Measurements from ENCODE around the gene GLUD1.
"Not testable (repeated sequence)": the region's sequence is repeated elsewhere in the genome, so short reads cannot be mapped to it uniquely, and the experiment has no call there.

GRCh38 chr10:87076421-87076820, 18.2 kb downstream of the GLUD1 start:
- not testable (repeated sequence) for TF ChIP-seq ZNF791 (tag by site-specific recombination; IDR thresholded peaks at IDR 0.05); CTCF (tag by site-specific recombination; IDR thresholded peaks at IDR 0.05); KLF1 (tag by site-specific recombination; IDR thresholded peaks at IDR 0.05); ZNF37A (tag by site-specific recombination; IDR thresholded peaks at IDR 0.05); ZSCAN18 (tag by site-specific recombination; IDR thresholded peaks at IDR 0.05); ZNF776 (tag by site-specific recombination; IDR thresholded peaks at IDR 0.05; ENCODE audit: borderline replicate concordance); ZNF354C (tag by site-specific recombination; IDR thresholded peaks at IDR 0.05; ENCODE audit: borderline replicate concordance, low read depth); ZNF404 (tag by site-specific recombination; IDR thresholded peaks at IDR 0.05); ZNF114 (tag by site-specific recombination; IDR thresholded peaks at IDR 0.05); ZBTB1 (tag by site-specific recombination; IDR thresholded peaks at IDR 0.05); ZNF175 (tag by site-specific recombination; IDR thresholded peaks at IDR 0.05); ZBTB49 (tag by site-specific recombination; IDR thresholded peaks at IDR 0.05; ENCODE audit: low read depth)
- TF ChIP-seq, protein P1, sequence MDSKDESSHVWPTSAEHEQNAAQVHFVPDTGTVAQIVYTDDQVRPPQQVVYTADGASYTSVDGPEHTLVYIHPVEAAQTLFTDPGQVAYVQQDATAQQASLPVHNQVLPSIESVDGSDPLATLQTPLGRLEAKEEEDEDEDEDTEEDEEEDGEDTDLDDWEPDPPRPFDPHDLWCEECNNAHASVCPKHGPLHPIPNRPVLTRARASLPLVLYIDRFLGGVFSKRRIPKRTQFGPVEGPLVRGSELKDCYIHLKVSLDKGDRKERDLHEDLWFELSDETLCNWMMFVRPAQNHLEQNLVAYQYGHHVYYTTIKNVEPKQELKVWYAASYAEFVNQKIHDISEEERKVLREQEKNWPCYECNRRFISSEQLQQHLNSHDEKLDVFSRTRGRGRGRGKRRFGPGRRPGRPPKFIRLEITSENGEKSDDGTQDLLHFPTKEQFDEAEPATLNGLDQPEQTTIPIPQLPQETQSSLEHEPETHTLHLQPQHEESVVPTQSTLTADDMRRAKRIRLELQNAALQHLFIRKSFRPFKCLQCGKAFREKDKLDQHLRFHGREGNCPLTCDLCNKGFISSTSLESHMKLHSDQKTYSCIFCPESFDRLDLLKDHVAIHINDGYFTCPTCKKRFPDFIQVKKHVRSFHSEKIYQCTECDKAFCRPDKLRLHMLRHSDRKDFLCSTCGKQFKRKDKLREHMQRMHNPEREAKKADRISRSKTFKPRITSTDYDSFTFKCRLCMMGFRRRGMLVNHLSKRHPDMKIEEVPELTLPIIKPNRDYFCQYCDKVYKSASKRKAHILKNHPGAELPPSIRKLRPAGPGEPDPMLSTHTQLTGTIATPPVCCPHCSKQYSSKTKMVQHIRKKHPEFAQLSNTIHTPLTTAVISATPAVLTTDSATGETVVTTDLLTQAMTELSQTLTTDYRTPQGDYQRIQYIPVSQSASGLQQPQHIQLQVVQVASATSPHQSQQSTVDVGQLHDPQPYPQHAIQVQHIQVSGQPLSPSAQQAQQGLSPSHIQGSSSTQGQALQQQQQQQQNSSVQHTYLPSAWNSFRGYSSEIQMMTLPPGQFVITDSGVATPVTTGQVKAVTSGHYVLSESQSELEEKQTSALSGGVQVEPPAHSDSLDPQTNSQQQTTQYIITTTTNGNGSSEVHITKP (tag by site-specific recombination; IDR thresholded peaks at IDR 0.05): not testable (repeated sequence)
